Mucosa of rectum (tissue), 2 donors: Measurements from ENCODE around the gene SH3PXD2B.
A peak's percentile ranks its signal among the peaks of the same experiment; 100 is the strongest.
"Not testable (repeated sequence)": the region's sequence is repeated elsewhere in the genome, so short reads cannot be mapped to it uniquely, and the experiment has no call there.

Experiments
- H3K27ac ChIP-seq, 2 donors: one replicate each; pipeline ENCODE4 v1.7.0; 2013; ENCODE audit warnings: inconsistent platforms in 2 of 2, low read depth in 2 of 2, low read length in 2 of 2
- H3K27me3 ChIP-seq, 2 donors: one replicate each; pipeline ENCODE4 v1.7.0; 2013; ENCODE audit warnings: low read length in 2 of 2; ENCODE audit not compliant: control insufficient read depth in 2 of 2, insufficient read depth in 2 of 2
- H3K36me3 ChIP-seq, 2 donors: one replicate each; pipeline ENCODE4 v1.7.0; 2013; ENCODE audit warnings: low read length in 2 of 2; ENCODE audit not compliant: control insufficient read depth in 2 of 2, insufficient read depth in 2 of 2
- H3K4me1 ChIP-seq, 2 donors: one replicate each; pipeline ENCODE4 v1.7.0; 2013; ENCODE audit warnings: low read length in 2 of 2, mild to moderate bottlenecking in 1 of 2; ENCODE audit not compliant: control insufficient read depth in 2 of 2, insufficient read depth in 2 of 2
- H3K4me3 ChIP-seq, 2 donors: one replicate each; pipeline ENCODE4 v1.7.0; 2013; ENCODE audit warnings: low read length in 2 of 2
- H3K9ac ChIP-seq, 2 donors: one replicate each; pipeline ENCODE4 v1.7.0; 2013; ENCODE audit warnings: low read length in 2 of 2, low read depth in 1 of 2, mild to moderate bottlenecking in 1 of 2
- H3K9me3 ChIP-seq, 2 donors: one replicate each; pipeline ENCODE4 v1.7.0; 2013; ENCODE audit warnings: low read length in 2 of 2; ENCODE audit not compliant: control insufficient read depth in 2 of 2
- donor health status: healthy.
- donor health status: Normal muscosa, but diverticular disease.

The SH3PXD2B gene

DNA sequence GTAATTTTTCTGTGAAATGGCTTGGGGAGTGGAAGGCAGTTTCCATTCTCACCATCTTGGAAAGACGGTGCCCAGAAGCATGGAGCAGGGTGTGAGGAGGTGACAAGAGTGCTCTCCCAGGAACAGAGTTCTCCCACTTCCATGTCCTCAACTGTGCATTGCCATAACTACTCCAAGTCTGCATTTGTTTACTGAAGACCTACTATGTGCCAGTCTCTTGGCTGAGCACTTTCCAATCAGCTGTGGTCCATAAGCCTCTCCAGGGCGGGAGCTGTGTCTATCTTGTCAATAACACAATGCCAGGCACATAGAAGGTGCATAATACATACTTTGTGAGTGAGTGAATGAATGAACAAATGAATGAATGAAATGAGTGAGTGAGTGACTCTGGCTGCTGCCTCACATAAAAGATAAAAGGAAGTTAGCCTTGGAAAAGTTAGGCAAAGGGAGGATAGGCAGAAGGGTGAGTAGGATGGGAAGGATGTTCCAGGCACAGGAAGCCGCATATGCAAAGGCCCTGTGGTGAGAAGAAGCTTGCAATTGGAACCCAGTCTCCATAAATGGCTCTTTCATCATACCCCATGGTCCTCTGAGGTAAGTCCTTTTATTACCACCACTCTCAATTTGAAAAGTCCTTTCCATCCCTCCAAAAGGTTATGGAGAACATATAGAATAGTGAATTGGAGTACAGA, 31.3 kb upstream of the SH3PXD2B start:
- H3K27me3 ChIP-seq, result no peaks in the 10 kb centered on the region
- no peak overlapping the region for H3K27ac ChIP-seq
- H3K9me3 ChIP-seq, result no peaks in the 10 kb centered on the region
- H3K4me1 ChIP-seq, result no peaks in the 10 kb centered on the region
- no peak overlapping the region for H3K9ac ChIP-seq
- H3K36me3 ChIP-seq, result no peaks in the 10 kb centered on the region
- H3K4me3 ChIP-seq, result no peak overlapping the region

- Histone ChIP-seq H3K27ac (no peak overlapping the region), H3K4me1 (no peaks in the 10 kb centered on the region), H3K9ac (no peak overlapping the region), H3K27me3 (no peaks in the 10 kb centered on the region), H3K4me3 (no peak overlapping the region), H3K9me3 (no peaks in the 10 kb centered on the region), H3K36me3 (no peaks in the 10 kb centered on the region)
Measured at GRCh38 chr5:172484664-172485063, 30.3 kb upstream of the SH3PXD2B start.

- no peaks in the 10 kb centered on the region for H3K36me3 ChIP-seq
- H3K9me3 ChIP-seq, result no peaks in the 10 kb centered on the region
- H3K4me3 ChIP-seq, result no peak overlapping the region
- H3K4me1 ChIP-seq, result peaks cover 0 to 4% of the 10 kb centered on the region in 2 donors
- no peak overlapping the region for H3K9ac ChIP-seq
- no peak overlapping the region for H3K27ac ChIP-seq
- H3K27me3 ChIP-seq, result no peaks in the 10 kb centered on the region
Measured at GRCh38 chr5:172482156-172483020, 28.1 kb upstream of the SH3PXD2B start.

- Histone ChIP-seq H3K4me3 (no peak overlapping the region), H3K9me3 (no peaks in the 10 kb centered on the region), H3K36me3 (no peaks in the 10 kb centered on the region), H3K9ac (no peak overlapping the region), H3K27ac (no peak overlapping the region), H3K27me3 (no peaks in the 10 kb centered on the region), H3K4me1 (peaks cover 0 to 4% of the 10 kb centered on the region in 2 donors)
Measured at GRCh38 chr5:172481011-172481800, 26.9 kb upstream of the SH3PXD2B start.

- Histone ChIP-seq H3K4me3 (no peak overlapping the region), H3K4me1 (peaks cover 0 to 4% of the 10 kb centered on the region in 2 donors), H3K27me3 (no peaks in the 10 kb centered on the region), H3K9ac (no peak overlapping the region), H3K27ac (no peak overlapping the region), H3K36me3 (no peaks in the 10 kb centered on the region), H3K9me3 (no peaks in the 10 kb centered on the region)
Measured at GRCh38 chr5:172479784-172480115, 25.4 kb upstream of the SH3PXD2B start.

DNA sequence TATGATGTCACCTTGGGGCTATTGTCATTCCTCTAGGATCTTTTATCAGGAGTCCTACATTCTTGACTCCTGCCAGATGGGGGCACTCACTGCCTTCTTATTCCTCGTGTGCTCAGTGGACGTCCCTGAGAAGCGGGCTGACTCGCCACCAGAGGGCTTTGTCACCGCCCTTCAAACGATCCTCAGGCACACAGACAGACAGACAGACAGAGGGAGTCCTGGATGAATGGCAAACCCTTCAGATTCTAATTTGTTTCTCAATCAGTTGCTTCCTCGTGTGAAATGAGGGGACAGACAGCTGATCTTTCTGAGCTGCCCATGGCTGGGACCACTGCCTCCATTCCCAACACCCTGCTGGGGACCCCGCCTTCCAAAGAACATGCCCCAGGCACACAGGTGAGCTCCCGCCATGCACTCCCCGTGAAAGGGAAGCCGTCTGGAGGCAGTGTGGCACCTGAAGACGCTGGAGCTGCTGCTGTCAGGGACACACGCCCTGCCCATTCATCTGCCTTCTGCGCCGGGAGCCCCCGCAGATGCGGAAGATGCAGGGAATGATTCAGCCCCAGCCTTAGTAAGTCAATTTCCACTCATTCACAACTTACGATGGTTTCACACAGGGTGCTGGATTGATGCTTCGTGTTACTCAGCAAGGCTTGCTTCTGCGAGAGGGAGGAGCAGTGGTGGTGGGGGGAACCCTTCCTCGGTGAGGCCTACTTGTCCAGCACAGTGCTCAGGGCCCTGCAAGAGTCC, 24.9 kb upstream of the SH3PXD2B start:
- peak overlapping the region in 1 of 2 donors; percentile 47 for H3K9ac ChIP-seq
- peaks cover 0 to 4% of the 10 kb centered on the region in 2 donors for H3K4me1 ChIP-seq
- H3K27ac ChIP-seq, result no peak overlapping the region
- H3K27me3 ChIP-seq, result no peaks in the 10 kb centered on the region
- no peaks in the 10 kb centered on the region for H3K36me3 ChIP-seq
- no peak overlapping the region for H3K4me3 ChIP-seq
- H3K9me3 ChIP-seq, result no peaks in the 10 kb centered on the region

- H3K4me3 ChIP-seq, H3K27ac ChIP-seq, H3K4me1 ChIP-seq, H3K36me3 ChIP-seq, H3K9ac ChIP-seq, H3K27me3 ChIP-seq, H3K9me3 ChIP-seq: not testable (repeated sequence)
Measured at GRCh38 chr5:172478695-172479033, 24.3 kb upstream of the SH3PXD2B start.

GRCh38 chr5:172478256-172478655, 23.9 kb upstream of the SH3PXD2B start:
- Histone ChIP-seq H3K9ac (no peak overlapping the region), H3K27me3 (no peaks in the 10 kb centered on the region), H3K27ac (no peak overlapping the region), H3K36me3 (no peaks in the 10 kb centered on the region), H3K9me3 (no peaks in the 10 kb centered on the region), H3K4me1 (peaks cover 0 to 4% of the 10 kb centered on the region in 2 donors), H3K4me3 (no peak overlapping the region)

DNA sequence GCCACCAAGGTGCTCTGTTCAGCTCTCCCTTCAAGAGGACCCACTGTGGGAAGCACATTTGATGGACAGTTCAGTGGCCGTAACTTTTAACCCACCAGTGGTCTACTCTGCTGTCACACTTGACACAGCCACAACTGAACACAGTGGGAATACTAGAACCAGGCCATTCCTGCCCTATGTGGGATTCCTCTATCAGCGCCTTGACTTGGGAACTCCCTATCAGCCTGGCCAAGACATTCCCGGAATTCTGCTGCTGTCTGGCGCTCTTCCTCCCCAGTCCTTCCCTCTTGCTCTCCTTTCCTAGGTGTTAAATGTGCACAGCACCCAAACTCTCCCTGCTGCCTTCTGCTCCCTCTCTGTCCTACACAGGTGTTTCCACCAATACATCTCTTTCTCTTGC, 23.1 kb upstream of the SH3PXD2B start:
- H3K4me1 ChIP-seq, result peaks cover 0 to 4% of the 10 kb centered on the region in 2 donors
- no peak overlapping the region for H3K27ac ChIP-seq
- H3K9me3 ChIP-seq, result no peaks in the 10 kb centered on the region
- H3K36me3 ChIP-seq, result no peaks in the 10 kb centered on the region
- no peak overlapping the region for H3K9ac ChIP-seq
- H3K4me3 ChIP-seq, result no peak overlapping the region
- H3K27me3 ChIP-seq, result no peaks in the 10 kb centered on the region
